Measurements from ENCODE around the gene GSC.
"Not testable (repeated sequence)": the region's sequence is repeated elsewhere in the genome, so short reads cannot be mapped to it uniquely, and the experiment has no call there.

GSC gene

DNA sequence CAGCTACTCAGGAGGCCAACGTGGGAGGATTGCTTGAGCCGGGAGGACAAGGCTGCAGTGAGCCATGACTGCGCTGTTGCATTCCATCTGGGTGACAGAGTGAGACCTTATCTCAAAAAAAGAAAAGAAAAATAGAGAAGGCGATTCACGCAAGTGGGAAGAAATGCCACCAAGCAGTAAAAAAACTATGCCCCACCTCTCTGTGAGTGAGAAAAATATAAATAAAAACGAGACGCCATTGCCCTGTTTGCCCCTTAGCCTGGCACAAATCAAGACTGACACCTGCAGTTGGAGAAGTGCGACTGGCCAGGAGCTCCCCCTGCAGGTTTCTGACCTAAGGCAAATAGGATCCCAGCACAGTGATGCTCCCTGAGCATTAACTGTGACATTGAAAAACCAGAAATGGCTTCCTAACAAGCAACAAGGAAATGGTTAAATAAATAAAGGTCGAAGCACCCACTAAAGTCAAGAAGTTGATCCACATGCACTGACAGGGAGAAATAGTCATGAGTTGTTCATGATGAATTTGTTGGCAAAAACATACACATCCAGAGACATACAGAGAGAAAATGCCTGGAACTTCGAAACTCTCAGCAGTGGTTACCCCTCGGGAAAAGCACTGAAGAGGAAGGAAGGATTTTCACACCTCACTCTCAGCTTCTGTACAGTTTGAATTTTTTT, 21.1 kb downstream of the GSC start:
- no peak overlapping the region for H3K4me3 ChIP-seq (ENCODE audit: insufficient read depth, low read depth, low read length, poor library complexity, severe bottlenecking)
- no peaks in the 10 kb centered on the region for H3K4me1 ChIP-seq (ENCODE audit: control insufficient read depth, insufficient read depth, low read length, poor library complexity, severe bottlenecking)
- H3K27ac ChIP-seq (ENCODE audit: insufficient read depth, low read length, poor library complexity, severe bottlenecking): no peak overlapping the region
- H3K36me3 ChIP-seq (ENCODE audit: control insufficient read depth, insufficient read depth, low read length): no peaks in the 10 kb centered on the region
- DNase-seq: no peak
- no peaks in the 10 kb centered on the region for H3K9me3 ChIP-seq (ENCODE audit: control insufficient read depth, low read length)
- H3K27me3 ChIP-seq (replicated peaks; ENCODE audit: control insufficient read depth, insufficient read depth, low read length, poor library complexity, severe bottlenecking): no peaks in the 10 kb centered on the region

DNA sequence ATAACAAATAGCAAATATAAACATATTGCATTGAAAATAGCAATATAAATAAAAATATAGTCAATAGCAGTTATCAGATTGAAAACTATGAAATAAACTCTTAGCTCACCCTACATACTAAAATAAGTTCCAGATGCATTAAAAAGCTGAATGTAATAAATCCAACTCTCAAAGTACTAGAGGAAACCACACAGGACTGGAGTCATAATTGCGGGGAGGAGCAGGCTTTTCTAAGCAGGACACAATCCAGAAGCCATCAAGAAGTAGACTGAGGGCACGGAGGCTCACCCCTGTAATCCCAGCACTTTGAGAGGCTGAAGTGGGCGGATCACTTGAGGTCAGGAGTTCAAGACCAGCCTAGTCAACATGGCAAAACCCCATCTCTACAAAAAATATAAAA, 22.2 kb downstream of the GSC start:
- Histone ChIP-seq H3K27me3 (replicated peaks; ENCODE audit: control insufficient read depth, insufficient read depth, low read length, poor library complexity, severe bottlenecking) (no peaks in the 10 kb centered on the region), H3K27ac (ENCODE audit: insufficient read depth, low read length, poor library complexity, severe bottlenecking) (no peak overlapping the region), H3K4me1 (ENCODE audit: control insufficient read depth, insufficient read depth, low read length, poor library complexity, severe bottlenecking) (no peaks in the 10 kb centered on the region), H3K9me3 (ENCODE audit: control insufficient read depth, low read length) (no peaks in the 10 kb centered on the region), H3K4me3 (ENCODE audit: insufficient read depth, low read depth, low read length, poor library complexity, severe bottlenecking) (no peak overlapping the region), H3K36me3 (ENCODE audit: control insufficient read depth, insufficient read depth, low read length) (no peaks in the 10 kb centered on the region)
- DNase-seq: no peak

DNA sequence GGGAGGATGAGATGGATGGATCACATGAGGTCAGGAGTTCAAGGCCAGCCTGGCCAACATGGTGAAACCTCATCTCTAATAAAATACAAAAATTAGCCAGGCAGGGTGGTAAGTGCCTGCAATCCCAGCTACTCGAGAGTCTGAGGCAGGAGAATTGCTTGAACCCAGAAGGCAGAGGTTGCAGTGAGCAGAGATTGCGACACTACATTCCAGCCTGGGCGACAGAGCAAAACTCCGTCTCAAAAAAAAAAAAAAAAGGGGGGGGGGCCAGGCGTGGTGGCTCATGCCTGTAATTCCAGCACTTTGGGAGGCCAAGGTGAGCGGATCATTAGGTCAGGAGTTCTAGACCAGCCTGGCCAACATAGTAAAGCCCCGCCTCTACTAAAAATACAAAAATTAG, 22.8 kb downstream of the GSC start:
- DNase-seq; H3K4me1 ChIP-seq (ENCODE audit: control insufficient read depth, insufficient read depth, low read length, poor library complexity, severe bottlenecking); H3K36me3 ChIP-seq (ENCODE audit: control insufficient read depth, insufficient read depth, low read length): not testable (repeated sequence)

DNA sequence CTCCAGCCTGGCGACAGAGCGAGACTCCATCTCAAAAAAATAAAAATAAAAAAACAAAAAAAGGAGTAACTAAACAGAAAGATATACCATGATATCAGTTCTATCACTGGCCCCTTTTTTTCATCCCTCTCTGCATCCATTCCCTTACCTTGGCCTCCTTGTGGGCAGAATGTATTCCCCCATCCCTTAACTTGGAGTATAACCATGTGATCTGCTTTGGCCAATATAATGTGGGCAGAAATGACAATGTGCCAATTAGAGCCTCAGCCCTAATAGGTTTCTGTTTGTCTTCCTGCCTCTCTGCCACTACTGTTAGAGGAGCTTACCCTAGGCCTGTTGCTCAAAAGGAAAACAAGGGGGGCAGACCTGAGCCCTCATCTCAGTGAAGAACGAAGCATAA, 23.8 kb downstream of the GSC start:
- no peaks in the 10 kb centered on the region for H3K27me3 ChIP-seq (replicated peaks; ENCODE audit: control insufficient read depth, insufficient read depth, low read length, poor library complexity, severe bottlenecking)
- no peak for DNase-seq
- H3K4me1 ChIP-seq (ENCODE audit: control insufficient read depth, insufficient read depth, low read length, poor library complexity, severe bottlenecking): no peaks in the 10 kb centered on the region
- no peak overlapping the region for H3K4me3 ChIP-seq (ENCODE audit: insufficient read depth, low read depth, low read length, poor library complexity, severe bottlenecking)
- H3K36me3 ChIP-seq (ENCODE audit: control insufficient read depth, insufficient read depth, low read length): no peaks in the 10 kb centered on the region
- H3K27ac ChIP-seq (ENCODE audit: insufficient read depth, low read length, poor library complexity, severe bottlenecking): no peak overlapping the region
- no peaks in the 10 kb centered on the region for H3K9me3 ChIP-seq (ENCODE audit: control insufficient read depth, low read length)

More for the DNA sequence above, 22.8 kb downstream of the GSC start:
- H3K9me3 ChIP-seq (ENCODE audit: control insufficient read depth, low read length); H3K4me3 ChIP-seq (ENCODE audit: insufficient read depth, low read depth, low read length, poor library complexity, severe bottlenecking); H3K27ac ChIP-seq (ENCODE audit: insufficient read depth, low read length, poor library complexity, severe bottlenecking); H3K27me3 ChIP-seq (replicated peaks; ENCODE audit: control insufficient read depth, insufficient read depth, low read length, poor library complexity, severe bottlenecking): not testable (repeated sequence)

DNA sequence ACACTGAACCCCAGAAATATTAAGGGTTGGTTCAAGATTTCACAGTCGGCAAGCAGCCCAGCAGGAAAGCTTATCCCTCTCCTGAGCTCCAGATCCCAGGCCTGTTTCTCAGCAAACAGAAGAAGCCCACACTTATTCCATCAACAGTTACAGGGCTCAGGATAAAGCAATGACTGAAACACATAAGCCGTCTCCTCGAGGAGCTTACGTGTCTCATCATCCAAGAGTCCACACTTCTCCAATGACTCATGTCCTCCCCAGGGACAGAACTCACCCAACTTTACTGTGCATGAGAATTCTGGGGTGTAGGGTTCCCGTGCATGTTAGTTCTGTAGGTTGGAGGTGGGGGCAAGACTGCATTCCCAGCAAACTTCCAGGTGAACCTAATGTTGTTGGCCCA, 31.2 kb downstream of the GSC start:
- Histone ChIP-seq H3K4me3 (ENCODE audit: insufficient read depth, low read depth, low read length, poor library complexity, severe bottlenecking) (no peak overlapping the region), H3K27ac (ENCODE audit: insufficient read depth, low read length, poor library complexity, severe bottlenecking) (no peak overlapping the region), H3K4me1 (ENCODE audit: control insufficient read depth, insufficient read depth, low read length, poor library complexity, severe bottlenecking) (no peaks in the 10 kb centered on the region), H3K27me3 (replicated peaks; ENCODE audit: control insufficient read depth, insufficient read depth, low read length, poor library complexity, severe bottlenecking) (no peaks in the 10 kb centered on the region), H3K9me3 (ENCODE audit: control insufficient read depth, low read length) (no peaks in the 10 kb centered on the region), H3K36me3 (ENCODE audit: control insufficient read depth, insufficient read depth, low read length) (no peaks in the 10 kb centered on the region)
- DNase-seq: no peak

DNA sequence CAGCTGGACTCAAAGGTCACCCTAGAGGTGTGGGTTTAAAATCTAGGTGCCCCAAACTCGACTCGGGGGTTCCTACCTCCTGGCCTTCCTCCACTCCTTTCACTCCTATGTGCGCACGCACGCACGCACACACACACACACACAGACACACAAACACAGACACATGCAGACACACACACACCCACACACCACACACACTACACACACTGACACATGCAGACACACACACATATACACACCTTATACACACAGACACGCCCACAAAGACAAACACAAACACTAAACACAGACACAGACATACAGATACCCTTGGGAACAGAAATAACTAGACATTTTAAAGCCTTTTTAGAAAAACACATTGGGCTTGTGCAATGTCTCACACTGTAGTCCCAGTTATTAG, 31.8 kb downstream of the GSC start:
- Histone ChIP-seq H3K9me3 (ENCODE audit: control insufficient read depth, low read length) (no peaks in the 10 kb centered on the region), H3K4me3 (ENCODE audit: insufficient read depth, low read depth, low read length, poor library complexity, severe bottlenecking) (no peak overlapping the region), H3K27me3 (replicated peaks; ENCODE audit: control insufficient read depth, insufficient read depth, low read length, poor library complexity, severe bottlenecking) (no peaks in the 10 kb centered on the region), H3K36me3 (ENCODE audit: control insufficient read depth, insufficient read depth, low read length) (no peaks in the 10 kb centered on the region), H3K27ac (ENCODE audit: insufficient read depth, low read length, poor library complexity, severe bottlenecking) (no peak overlapping the region), H3K4me1 (ENCODE audit: control insufficient read depth, insufficient read depth, low read length, poor library complexity, severe bottlenecking) (no peaks in the 10 kb centered on the region)
- no peak for DNase-seq

DNA sequence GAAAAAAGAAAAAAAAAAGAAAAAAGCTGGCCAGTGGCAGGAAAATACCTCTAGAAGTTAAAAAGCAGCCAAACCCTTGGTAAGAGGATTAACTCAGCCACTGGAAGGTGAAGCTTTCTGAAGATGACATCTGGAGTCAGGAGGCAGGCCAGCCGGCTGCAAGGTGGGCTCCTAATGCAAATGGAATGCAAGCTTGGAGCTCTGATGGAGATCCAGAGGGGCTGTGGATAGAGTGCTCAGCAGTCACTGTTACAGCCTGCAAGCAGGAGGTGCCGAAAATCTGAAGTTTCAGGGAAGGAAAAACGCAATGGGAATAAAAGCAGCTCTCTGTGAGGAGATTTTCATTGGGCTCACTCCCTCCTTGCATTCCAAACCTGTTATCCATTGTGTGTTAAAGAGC, 41.0 kb downstream of the GSC start:
- Histone ChIP-seq H3K36me3 (ENCODE audit: control insufficient read depth, insufficient read depth, low read length) (no peaks in the 10 kb centered on the region), H3K27me3 (replicated peaks; ENCODE audit: control insufficient read depth, insufficient read depth, low read length, poor library complexity, severe bottlenecking) (no peaks in the 10 kb centered on the region), H3K4me1 (ENCODE audit: control insufficient read depth, insufficient read depth, low read length, poor library complexity, severe bottlenecking) (no peaks in the 10 kb centered on the region), H3K27ac (ENCODE audit: insufficient read depth, low read length, poor library complexity, severe bottlenecking) (no peak overlapping the region), H3K9me3 (ENCODE audit: control insufficient read depth, low read length) (no peaks in the 10 kb centered on the region), H3K4me3 (ENCODE audit: insufficient read depth, low read depth, low read length, poor library complexity, severe bottlenecking) (no peak overlapping the region)
- DNase-seq: no peak

DNA sequence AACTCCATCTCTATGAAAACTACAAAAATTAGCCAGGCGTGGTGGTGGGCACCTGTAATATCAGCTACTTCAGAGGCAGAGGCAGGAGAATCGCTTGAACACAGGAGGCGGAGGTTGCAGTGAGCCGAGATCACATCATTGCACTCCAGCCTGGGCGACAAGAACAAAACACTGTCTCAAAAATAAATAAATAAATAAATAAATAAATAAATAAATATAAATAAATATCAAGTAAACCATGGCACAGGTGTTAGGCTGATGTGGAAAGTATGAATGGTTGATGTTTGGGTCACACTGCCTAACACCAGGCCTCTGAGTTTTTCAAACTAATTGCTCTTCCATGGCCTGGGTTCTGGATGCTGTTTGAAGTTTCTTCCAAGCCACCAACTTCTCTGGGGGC, 41.5 kb downstream of the GSC start:
- H3K36me3 ChIP-seq (ENCODE audit: control insufficient read depth, insufficient read depth, low read length); H3K27ac ChIP-seq (ENCODE audit: insufficient read depth, low read length, poor library complexity, severe bottlenecking); H3K27me3 ChIP-seq (replicated peaks; ENCODE audit: control insufficient read depth, insufficient read depth, low read length, poor library complexity, severe bottlenecking); DNase-seq; H3K4me1 ChIP-seq (ENCODE audit: control insufficient read depth, insufficient read depth, low read length, poor library complexity, severe bottlenecking); H3K9me3 ChIP-seq (ENCODE audit: control insufficient read depth, low read length); H3K4me3 ChIP-seq (ENCODE audit: insufficient read depth, low read depth, low read length, poor library complexity, severe bottlenecking): not testable (repeated sequence)

DNA sequence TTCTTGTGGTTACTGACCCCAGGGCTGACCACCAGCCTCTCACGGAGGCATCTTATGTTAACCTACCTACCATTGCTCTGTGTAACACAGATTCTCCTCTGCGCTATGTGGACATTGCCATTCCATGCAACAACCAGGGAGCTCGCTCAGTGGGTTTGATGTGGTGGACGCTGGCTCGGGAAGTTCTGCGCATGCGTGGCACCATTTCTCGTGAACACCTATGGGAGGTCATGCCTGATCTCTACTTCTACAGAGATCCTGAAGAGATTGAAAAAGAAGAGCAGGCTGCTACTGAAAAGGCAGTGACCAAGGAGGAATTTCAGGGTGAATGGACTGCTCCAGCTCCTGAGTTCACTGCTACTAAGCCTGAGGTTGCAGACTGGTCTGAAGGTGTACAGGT, 43.3 kb downstream of the GSC start:
- not testable (repeated sequence) for H3K36me3 ChIP-seq (ENCODE audit: control insufficient read depth, insufficient read depth, low read length); H3K27me3 ChIP-seq (replicated peaks; ENCODE audit: control insufficient read depth, insufficient read depth, low read length, poor library complexity, severe bottlenecking)

DNA sequence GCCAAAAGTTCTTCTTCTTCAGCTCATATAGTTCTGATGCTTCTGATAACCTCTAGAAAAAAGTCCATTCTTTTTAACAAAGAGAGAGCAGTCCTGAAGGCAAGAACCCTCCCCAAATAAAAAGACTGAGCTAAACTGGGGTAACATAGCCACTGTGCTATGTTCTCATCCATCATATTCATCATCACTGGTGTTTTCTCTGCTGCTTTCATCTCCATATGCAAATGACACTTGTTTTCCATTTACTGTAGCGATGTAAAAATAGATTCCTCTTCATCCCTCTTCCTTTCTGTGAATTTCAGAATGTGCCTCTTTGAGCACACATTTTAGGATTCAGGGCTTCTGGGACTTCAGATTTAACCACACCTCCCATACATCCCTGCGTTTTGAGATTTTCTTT, 44.9 kb downstream of the GSC start:
- Histone ChIP-seq H3K4me3 (ENCODE audit: insufficient read depth, low read depth, low read length, poor library complexity, severe bottlenecking) (no peak overlapping the region), H3K4me1 (ENCODE audit: control insufficient read depth, insufficient read depth, low read length, poor library complexity, severe bottlenecking) (no peaks in the 10 kb centered on the region), H3K27ac (ENCODE audit: insufficient read depth, low read length, poor library complexity, severe bottlenecking) (no peak overlapping the region), H3K9me3 (ENCODE audit: control insufficient read depth, low read length) (no peaks in the 10 kb centered on the region), H3K27me3 (replicated peaks; ENCODE audit: control insufficient read depth, insufficient read depth, low read length, poor library complexity, severe bottlenecking) (no peaks in the 10 kb centered on the region), H3K36me3 (ENCODE audit: control insufficient read depth, insufficient read depth, low read length) (no peaks in the 10 kb centered on the region)
- DNase-seq: no peak

More for the DNA sequence above, 43.3 kb downstream of the GSC start:
- H3K9me3 ChIP-seq (ENCODE audit: control insufficient read depth, low read length); H3K4me1 ChIP-seq (ENCODE audit: control insufficient read depth, insufficient read depth, low read length, poor library complexity, severe bottlenecking); H3K4me3 ChIP-seq (ENCODE audit: insufficient read depth, low read depth, low read length, poor library complexity, severe bottlenecking); H3K27ac ChIP-seq (ENCODE audit: insufficient read depth, low read length, poor library complexity, severe bottlenecking); DNase-seq: not testable (repeated sequence)

All from effector memory CD4-positive, alpha-beta T cell (primary cell).